K562 (cell line): ENCODE measurements around the gene OTUD1. TPM values are rescaled to one million over a fixed set of nuclear protein-coding genes. Genes with fewer than 3 reads are reported as not detected.

Experiments used
- ATAC-seq: fragments of 200-7000 bp; cut with Tn5 transposase; 3 replicates; pipeline ENCODE4 v1.9.1; 2020; ENCODE audit warnings: moderate library complexity
- BruUV-seq: library from RNA; stranded (reverse); fragments of 400-500 nt; replicated peaks from 2 replicates; lab custom pipeline; 2021; lab: Mats Ljungman, UMichigan
- CTCF ChIA-PET: fragments of 300-600 bp; formaldehyde crosslinking; extraction: SDS; loops from one replicate; lab custom pipeline; 2021; ENCODE audit warnings: low intra/inter-chr PET ratio; lab: Yijun Ruan, JAX
- POLR2A ChIA-PET: fragments of 300-600, 350-650 bp; sonication (Branson Sonifier 250); formaldehyde crosslinking; extraction: SDS; loops from one replicate; lab custom pipeline; 2021; ENCODE audit warnings: antibody characterized with exemption, inconsistent platforms; lab: Yijun Ruan, JAX
- DNase-seq, 4 experiments: peaks; one replicate each; pipeline versions ENCODE4 v3.0.0 to v3.0.0-alpha.2; 2011 to 2018; ENCODE audit warnings: low spot score in 3 of 4, mixed read lengths in 3 of 4; ENCODE audit errors: extremely low read depth in 1 of 4
- FAIRE-seq: peaks from 2 replicates; lab custom pipeline; 2011; peaks lifted over from hg19 to GRCh38; lab: Jason Lieb, UNC
- H2AFZ ChIP-seq: 2 replicates; pipeline ENCODE4 v1.6.0; 2011; ENCODE audit warnings: low read depth, low read length, control low read depth, inconsistent platforms
- H3K27ac ChIP-seq: fragments of 200-600 bp; 3 replicates; pipeline ENCODE4 v1.8.0; 2011; ENCODE audit warnings: low read depth, mild to moderate bottlenecking, control low read depth, inconsistent platforms, low read length, moderate library complexity, mixed read lengths; ENCODE audit errors: extremely low read depth
- H3K27me3 ChIP-seq, 2 experiments: fragments of 300-600 bp in 1 of 2; 2 replicates in 1 of 2; 3 replicates in 1 of 2; pipeline versions ENCODE4 v1.6.0 to v1.8.0; 2011; ENCODE audit warnings: inconsistent platforms in 2 of 2, low read length in 2 of 2, mild to moderate bottlenecking in 1 of 2, mixed read lengths in 1 of 2, moderate library complexity in 1 of 2; ENCODE audit not compliant: control insufficient read depth in 2 of 2, insufficient read depth in 2 of 2
- H3K36me3 ChIP-seq: fragments of 300-600 bp; 3 replicates; pipeline ENCODE4 v1.8.0; 2011; ENCODE audit warnings: mild to moderate bottlenecking, low read length, inconsistent platforms; ENCODE audit not compliant: control insufficient read depth, insufficient read depth
- H3K4me1 ChIP-seq, 2 experiments: fragments of 200-600 bp in 1 of 2; replicated peaks in 1 of 2; 2 replicates in 1 of 2; 3 replicates in 1 of 2; pipeline versions ENCODE4 v1.5.1 to v1.8.0; 2011; ENCODE audit warnings: inconsistent platforms in 2 of 2, low read length in 2 of 2, mild to moderate bottlenecking in 1 of 2, mixed read lengths in 1 of 2, moderate library complexity in 1 of 2; ENCODE audit not compliant: control insufficient read depth in 2 of 2, insufficient read depth in 2 of 2
- H3K4me2 ChIP-seq: 2 replicates; pipeline ENCODE4 v1.6.1; 2011; ENCODE audit warnings: low read length, control low read depth, inconsistent platforms, mixed read lengths; ENCODE audit not compliant: insufficient read depth
- H3K4me3 ChIP-seq: fragments of 200-600 bp; sonication (generic), shearing (Covaris generic); 2 replicates; pipeline ENCODE4 v1.5.1; 2016; ENCODE audit warnings: control low read depth, inconsistent platforms
- H3K79me2 ChIP-seq: fragments of 200-600 bp; 3 replicates; pipeline ENCODE4 v1.8.0; 2011; ENCODE audit warnings: low read length, inconsistent platforms; ENCODE audit not compliant: control insufficient read depth, insufficient read depth
- H3K9ac ChIP-seq, 2 experiments: 2 replicates each; pipeline versions ENCODE4 v1.6.0 to v1.6.1; 2011; ENCODE audit warnings: low read depth in 2 of 2, low read length in 2 of 2, control low read depth in 1 of 2, inconsistent platforms in 1 of 2, mild to moderate bottlenecking in 1 of 2, mixed read lengths in 1 of 2; ENCODE audit not compliant: insufficient read depth in 1 of 2
- H3K9me1 ChIP-seq: one replicate; pipeline ENCODE4 v1.6.0; 2011; ENCODE audit warnings: inconsistent platforms, mild to moderate bottlenecking, low read length, moderate library complexity; ENCODE audit not compliant: control insufficient read depth, insufficient read depth
- H3K9me3 ChIP-seq: replicated peaks from 2 replicates; pipeline ENCODE4 v1.5.1; 2011; ENCODE audit warnings: low read depth, low read length, inconsistent platforms; ENCODE audit not compliant: control insufficient read depth, insufficient read depth
- H4K20me1 ChIP-seq: replicated peaks from 2 replicates; pipeline ENCODE4 v1.6.1; 2011; ENCODE audit warnings: low read length, inconsistent platforms, mixed read lengths; ENCODE audit not compliant: control insufficient read depth, insufficient read depth
- ETV1 ChIP-seq: fragments of 450-650 bp; conservative IDR thresholded peaks from 2 replicates; pipeline ENCODE4 v1.6.1; 2016; ENCODE audit warnings: missing genetic modification characterization, control low read depth, low read depth, missing compliant biosample characterization
- NFIX ChIP-seq: fragments of 250-450 bp; sonication (Bioruptor Pico); IDR thresholded peaks from 2 replicates; pipeline ENCODE4 v1.4.0; 2020; ENCODE audit warnings: low read depth, mild to moderate bottlenecking, moderate library complexity
- NR2C2 ChIP-seq, 2 experiments: fragments of 200-800 bp in 1 of 2; sonication (Bioruptor generic) in 1 of 2; sonication (generic) in 1 of 2; formaldehyde crosslinking in 1 of 2; IDR thresholded peaks; 2 replicates each; pipeline versions ENCODE4 v1.6.1 to v1.8.0; 2016 to 2022; ENCODE audit warnings: mild to moderate bottlenecking in 1 of 2, missing compliant biosample characterization in 1 of 2, missing genetic modification characterization in 1 of 2, missing genetic modification reagents in 1 of 2
- ZNF589 ChIP-seq: fragments of 200-800 bp; sonication (Bioruptor generic); IDR thresholded peaks from 2 replicates; pipeline ENCODE4 v1.6.1; 2016; ENCODE audit warnings: low read depth, missing genetic modification characterization, missing compliant biosample characterization
- WGBS: fragments of 100-300 bp; shearing (Covaris generic); methylation state at CpG from one replicate; pipeline ENCODE4 v1.1.6; 2016; ENCODE audit warnings: low coverage, mixed read lengths; ENCODE audit not compliant: insufficient coverage; ENCODE audit errors: missing lambda C conversion rate; 5-methylcytosine and 5-hydroxymethylcytosine counted together
- in situ Hi-C: fragments of 300-500 bp; cut with MboI; formaldehyde crosslinking; loops from 4 replicates; pipeline ENCODE4 v1.15.0; 2018; ENCODE audit warnings: inconsistent platforms, mixed read lengths
- intact Hi-C: fragments of 100-400 bp; cut with micrococcal nuclease; formaldehyde crosslinking; loops from 2 replicates; pipeline ENCODE4 v1.14.2; 2022
- polyA plus RNA-seq, 8 experiments: library from polyadenylated mRNA; depleted of rRNA in 4 of 8; stranded (reverse) in 5 of 8; unstranded in 3 of 8; fragments of >200 nt; fragmentation: Nextera tagmentation in 2 of 8; fragmentation: Illumina TruSeq in 1 of 8; extraction: Ambion mirVana in 2 of 8; extraction: Trizol in 1 of 8; gene quantifications; 2 replicates each; pipeline versions ENCODE4 v1.2.1 to v1.2.3, GENCODE V29; 2011 to 2014; ENCODE audit warnings: inconsistent platforms in 1 of 8, missing spikeins in 1 of 8
- total RNA-seq, 7 experiments: library from RNA; depleted of rRNA in 6 of 7; stranded (reverse); fragments of >200 nt in 6 of 7; fragmentation: Illumina TruSeq in 2 of 7; extraction: Trizol in 2 of 7; gene quantifications; 2 replicates each; pipeline versions ENCODE4 v1.2.1 to v1.2.3, GENCODE V29; 2011 to 2021; ENCODE audit warnings: low replicate concordance in 1 of 7
- TF ChIP-seq, protein P1 (sequence below): sonication (generic); formaldehyde crosslinking; IDR thresholded peaks from 2 replicates; pipeline ENCODE4 v1.8.0; 2022; ENCODE audit warnings: mild to moderate bottlenecking, missing genetic modification reagents
- TF ChIP-seq, protein P2 (sequence below): fragments of 450-650 bp; IDR thresholded peaks from 2 replicates; pipeline ENCODE4 v1.6.1; 2016; ENCODE audit warnings: mild to moderate bottlenecking
- TF ChIP-seq, protein P3 (sequence below): fragments of 150-350 bp; conservative IDR thresholded peaks from 2 replicates; pipeline ENCODE4 v1.6.1; 2014; ENCODE audit warnings: low read length

OTUD1 gene
- total and polyA plus RNA-seq, 9 of the 15 experiments (the other 6 are each of a cell fraction or from before 2014, with no cell fraction given): 0.29 to 2.0 (median 0.49) TPM

DNA sequence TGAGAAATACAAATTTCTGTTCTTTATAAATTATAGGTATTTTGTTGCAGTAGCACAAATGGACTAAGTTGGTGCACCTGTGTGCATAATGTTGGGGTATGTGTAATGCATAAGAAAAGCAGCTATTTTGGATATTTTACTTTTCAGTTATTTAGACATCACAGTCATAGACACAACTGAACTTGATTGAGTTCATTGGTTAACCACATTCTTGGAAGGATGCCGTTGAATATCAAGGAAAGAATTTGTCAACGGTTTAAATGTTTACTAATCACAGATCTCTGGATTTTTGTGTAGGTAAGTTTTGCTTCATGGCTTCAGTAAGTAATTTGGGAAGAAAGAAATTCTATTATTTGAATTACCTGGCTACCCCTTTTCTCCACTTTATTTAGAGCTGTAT lies 4.1 kb downstream of the OTUD1 start:
- peaks cover 3% of the 10 kb centered on the region; the same call in 1 of the 3 replicates for H3K79me2 ChIP-seq
- WGBS: 42% methylated on average over 2 of the region's 2 CpGs
- H3K9ac ChIP-seq: no peak overlapping the region
- peaks cover 0 to 25% of the 10 kb centered on the region in 2 experiments; a peak in 4 of 5 replicates for H3K4me1 ChIP-seq
- ChIA-PET POLR2A (interaction anchor here (0.6 to 1.5 kb wide), 3 partner anchors 10 to 1328 kb away, joined by 3 to 4 read pairs (median 4); no protein-coding TSS in a partner anchor), CTCF (no interaction called here)
- no peak for ATAC-seq
- TF ChIP-seq NFIX (CRISPR knock-in tag): no peak
- TF ChIP-seq, protein P1, sequence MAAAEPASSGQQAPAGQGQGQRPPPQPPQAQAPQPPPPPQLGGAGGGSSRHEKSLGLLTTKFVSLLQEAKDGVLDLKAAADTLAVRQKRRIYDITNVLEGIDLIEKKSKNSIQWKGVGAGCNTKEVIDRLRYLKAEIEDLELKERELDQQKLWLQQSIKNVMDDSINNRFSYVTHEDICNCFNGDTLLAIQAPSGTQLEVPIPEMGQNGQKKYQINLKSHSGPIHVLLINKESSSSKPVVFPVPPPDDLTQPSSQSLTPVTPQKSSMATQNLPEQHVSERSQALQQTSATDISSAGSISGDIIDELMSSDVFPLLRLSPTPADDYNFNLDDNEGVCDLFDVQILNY (CRISPR knock-in tag): no peak
- H3K9me3 ChIP-seq: no peaks in the 10 kb centered on the region
- no peak overlapping the region for H2AFZ ChIP-seq
- no peak for FAIRE-seq
- H3K36me3 ChIP-seq: no peaks in the 10 kb centered on the region; the same call in 2 of the 3 replicates
- no peak overlapping the region for H3K4me2 ChIP-seq
- no peak for DNase-seq
- in situ Hi-C loops (no loop called here), intact Hi-C loops (no loop called here)
- no peak overlapping the region for H3K27ac ChIP-seq
- no peaks in the 10 kb centered on the region; the same call in 1 of the 2 replicates for H4K20me1 ChIP-seq
- BruUV-seq: no TSS peak
- H3K27me3 ChIP-seq: peaks cover 0 to 4% of the 10 kb centered on the region in 2 experiments; a peak in 1 of 5 replicates
- H3K4me3 ChIP-seq: no peak overlapping the region
- H3K9me1 ChIP-seq: no peaks in the 10 kb centered on the region

DNA sequence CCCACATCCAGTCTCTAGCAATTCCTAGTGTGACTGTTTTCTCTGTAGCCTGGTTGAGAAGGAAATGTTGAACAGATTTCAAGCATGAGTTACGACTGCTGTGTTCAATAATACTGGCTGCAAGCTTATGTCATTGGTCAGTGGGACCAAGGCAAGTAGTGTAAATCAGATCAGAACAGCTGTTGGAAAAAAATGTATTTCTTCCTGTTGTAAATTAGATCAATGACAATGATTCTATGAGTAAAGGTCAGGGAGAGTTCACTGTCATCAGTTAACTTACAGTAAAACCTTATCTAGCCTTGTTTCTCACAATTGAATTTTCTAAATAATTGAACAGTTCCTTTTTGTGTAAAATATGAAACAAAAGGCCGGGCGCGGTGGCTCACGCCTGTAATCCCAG lies 6.7 kb downstream of the OTUD1 start:
- Histone ChIP-seq H3K4me2 (no peak overlapping the region), H3K27me3 (peaks cover 0 to 7% of the 10 kb centered on the region in 2 experiments; a peak in 4 of 5 replicates), H2AFZ (no peak overlapping the region), H3K36me3 (no peaks in the 10 kb centered on the region; the same call in 2 of the 3 replicates), H3K9me3 (no peaks in the 10 kb centered on the region), H3K9me1 (no peaks in the 10 kb centered on the region), H3K79me2 (no peaks in the 10 kb centered on the region), H4K20me1 (no peaks in the 10 kb centered on the region), H3K4me1 (no peaks in the 10 kb centered on the region; a peak in 3 of 5 replicates), H3K27ac (no peak overlapping the region), H3K9ac (no peak overlapping the region), H3K4me3 (no peak overlapping the region)
- no TSS peak for BruUV-seq
- no peak for ATAC-seq
- ChIA-PET POLR2A (no interaction called here), CTCF (no interaction called here)
- no peak for FAIRE-seq
- no peak for DNase-seq
- 31% methylated on average over 5 of the region's 5 CpGs for WGBS
- intact Hi-C loops (no loop called here), in situ Hi-C loops (no loop called here)
- TF ChIP-seq NR2C2 (CRISPR knock-in tag; IDR thresholded peaks at IDR 0.05) (no peak), NR2C2 (tag; IDR thresholded peaks at IDR 0.05) (peak; percentile 58; the same call in 1 of the 2 replicates), ETV1 (tag) (peak; percentile 86), ZNF589 (CRISPR knock-in tag) (no peak)
- TF ChIP-seq, protein P2, sequence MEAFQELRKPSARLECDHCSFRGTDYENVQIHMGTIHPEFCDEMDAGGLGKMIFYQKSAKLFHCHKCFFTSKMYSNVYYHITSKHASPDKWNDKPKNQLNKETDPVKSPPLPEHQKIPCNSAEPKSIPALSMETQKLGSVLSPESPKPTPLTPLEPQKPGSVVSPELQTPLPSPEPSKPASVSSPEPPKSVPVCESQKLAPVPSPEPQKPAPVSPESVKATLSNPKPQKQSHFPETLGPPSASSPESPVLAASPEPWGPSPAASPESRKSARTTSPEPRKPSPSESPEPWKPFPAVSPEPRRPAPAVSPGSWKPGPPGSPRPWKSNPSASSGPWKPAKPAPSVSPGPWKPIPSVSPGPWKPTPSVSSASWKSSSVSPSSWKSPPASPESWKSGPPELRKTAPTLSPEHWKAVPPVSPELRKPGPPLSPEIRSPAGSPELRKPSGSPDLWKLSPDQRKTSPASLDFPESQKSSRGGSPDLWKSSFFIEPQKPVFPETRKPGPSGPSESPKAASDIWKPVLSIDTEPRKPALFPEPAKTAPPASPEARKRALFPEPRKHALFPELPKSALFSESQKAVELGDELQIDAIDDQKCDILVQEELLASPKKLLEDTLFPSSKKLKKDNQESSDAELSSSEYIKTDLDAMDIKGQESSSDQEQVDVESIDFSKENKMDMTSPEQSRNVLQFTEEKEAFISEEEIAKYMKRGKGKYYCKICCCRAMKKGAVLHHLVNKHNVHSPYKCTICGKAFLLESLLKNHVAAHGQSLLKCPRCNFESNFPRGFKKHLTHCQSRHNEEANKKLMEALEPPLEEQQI: no peak
- TF ChIP-seq, protein P3, sequence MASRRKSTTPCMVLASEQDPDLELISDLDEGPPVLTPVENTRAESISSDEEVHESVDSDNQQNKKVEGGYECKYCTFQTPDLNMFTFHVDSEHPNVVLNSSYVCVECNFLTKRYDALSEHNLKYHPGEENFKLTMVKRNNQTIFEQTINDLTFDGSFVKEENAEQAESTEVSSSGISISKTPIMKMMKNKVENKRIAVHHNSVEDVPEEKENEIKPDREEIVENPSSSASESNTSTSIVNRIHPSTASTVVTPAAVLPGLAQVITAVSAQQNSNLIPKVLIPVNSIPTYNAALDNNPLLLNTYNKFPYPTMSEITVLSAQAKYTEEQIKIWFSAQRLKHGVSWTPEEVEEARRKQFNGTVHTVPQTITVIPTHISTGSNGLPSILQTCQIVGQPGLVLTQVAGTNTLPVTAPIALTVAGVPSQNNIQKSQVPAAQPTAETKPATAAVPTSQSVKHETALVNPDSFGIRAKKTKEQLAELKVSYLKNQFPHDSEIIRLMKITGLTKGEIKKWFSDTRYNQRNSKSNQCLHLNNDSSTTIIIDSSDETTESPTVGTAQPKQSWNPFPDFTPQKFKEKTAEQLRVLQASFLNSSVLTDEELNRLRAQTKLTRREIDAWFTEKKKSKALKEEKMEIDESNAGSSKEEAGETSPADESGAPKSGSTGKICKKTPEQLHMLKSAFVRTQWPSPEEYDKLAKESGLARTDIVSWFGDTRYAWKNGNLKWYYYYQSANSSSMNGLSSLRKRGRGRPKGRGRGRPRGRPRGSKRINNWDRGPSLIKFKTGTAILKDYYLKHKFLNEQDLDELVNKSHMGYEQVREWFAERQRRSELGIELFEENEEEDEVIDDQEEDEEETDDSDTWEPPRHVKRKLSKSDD: no peak
